PC-9 (cell line): Measurements from ENCODE around the gene TRPM4. TPM values are rescaled to one million over a fixed set of nuclear protein-coding genes. Genes with fewer than 3 reads are reported as not detected.

Source experiments
- BruUV-seq: library from RNA; stranded (reverse); fragments of 400-500 nt; replicated peaks from 2 replicates; lab custom pipeline; 2021; lab: Mats Ljungman, UMichigan
- CTCF ChIA-PET: fragments of 300-600 bp; sonication (Branson Sonifier 250); formaldehyde crosslinking; loops from one replicate; lab custom pipeline; 2022; ENCODE audit warnings: antibody characterized with exemption; lab: Charles Lee
- POLR2A ChIA-PET: fragments of 300-600 bp; sonication (Branson Sonifier 250); formaldehyde crosslinking; loops from one replicate; lab custom pipeline; 2022; ENCODE audit warnings: antibody characterized with exemption; ENCODE audit not compliant: unreplicated experiment; lab: Charles Lee
- DNase-seq, 2 experiments: peaks; one replicate each; pipeline versions ENCODE4 v3.0.0 to v3.0.0-alpha.2; 2015 to 2022; ENCODE audit warnings: mixed read lengths in 1 of 2
- H2AFZ ChIP-seq: fragments of 200-600 bp; sonication (generic); 2 replicates; pipeline ENCODE4 v1.8.1; 2017; ENCODE audit warnings: antibody characterized with exemption
- H3F3A ChIP-seq: fragments of 200-600 bp; sonication (generic); 2 replicates; pipeline ENCODE4 v1.8.1; 2017; ENCODE audit warnings: antibody characterized with exemption, mild to moderate bottlenecking, low read depth; ENCODE audit not compliant: insufficient read depth
- H3K27ac ChIP-seq: fragments of 200-600 bp; sonication (generic); 2 replicates; pipeline ENCODE4 v1.6.1; 2016; ENCODE audit warnings: mixed run types
- H3K27me3 ChIP-seq: fragments of 200-600 bp; sonication (generic); 2 replicates; pipeline ENCODE4 v1.6.1; 2016; ENCODE audit warnings: low read depth, mixed run types; ENCODE audit not compliant: insufficient read depth
- H3K36me3 ChIP-seq: fragments of 200-600 bp; sonication (generic); 2 replicates; pipeline ENCODE4 v1.6.1; 2016; ENCODE audit warnings: low read depth, mixed run types
- H3K4me1 ChIP-seq: fragments of 200-600 bp; sonication (generic); replicated peaks from 2 replicates; pipeline ENCODE4 v1.6.1; 2016; ENCODE audit warnings: mixed run types; ENCODE audit not compliant: insufficient read depth
- H3K4me2 ChIP-seq: fragments of 200-600 bp; sonication (generic); 2 replicates; pipeline ENCODE4 v1.6.1; 2017; ENCODE audit warnings: mixed run types
- H3K4me3 ChIP-seq: fragments of 200-600 bp; sonication (generic); 2 replicates; pipeline ENCODE4 v1.6.1; 2016; ENCODE audit warnings: mixed run types
- H3K79me2 ChIP-seq: fragments of 200-600 bp; sonication (generic); 2 replicates; pipeline ENCODE4 v1.6.1; 2017; ENCODE audit warnings: low read depth, mixed run types
- H3K9me2 ChIP-seq: fragments of 200-600 bp; sonication (generic); 2 replicates; pipeline ENCODE4 v1.8.1; 2017; ENCODE audit warnings: mild to moderate bottlenecking; ENCODE audit not compliant: insufficient read depth
- H3K9me3 ChIP-seq: fragments of 200-600 bp; sonication (generic); 2 replicates; pipeline ENCODE4 v1.8.1; 2016; ENCODE audit warnings: low read depth; ENCODE audit not compliant: insufficient read depth
- H4K20me1 ChIP-seq: fragments of 200-600 bp; sonication (generic); 2 replicates; pipeline ENCODE4 v1.8.1; 2017; ENCODE audit not compliant: insufficient read depth
- EZH2 ChIP-seq: fragments of 200-600 bp; sonication (generic); IDR thresholded peaks from 2 replicates; pipeline ENCODE4 v1.8.0; 2017; ENCODE audit warnings: antibody characterized with exemption, low read depth
- intact Hi-C: fragments of 100-400 bp; cut with micrococcal nuclease; formaldehyde crosslinking; loops from one replicate; pipeline ENCODE4 v1.10.0; 2022; ENCODE audit not compliant: unreplicated experiment
- total RNA-seq: library from RNA; stranded (reverse); gene quantifications from 2 replicates; pipeline ENCODE4 v1.2.3, GENCODE V29; 2021
- TF ChIP-seq, protein P1 (sequence below): fragments of 200-600 bp; sonication (generic); conservative IDR thresholded peaks from 2 replicates; pipeline ENCODE4 v1.6.1; 2017; ENCODE audit warnings: mixed run types, antibody characterized with exemption, mild to moderate bottlenecking, moderate library complexity

The TRPM4 gene
- total RNA-seq, 1 experiment from 2014 or later = 43.8 TPM

DNA sequence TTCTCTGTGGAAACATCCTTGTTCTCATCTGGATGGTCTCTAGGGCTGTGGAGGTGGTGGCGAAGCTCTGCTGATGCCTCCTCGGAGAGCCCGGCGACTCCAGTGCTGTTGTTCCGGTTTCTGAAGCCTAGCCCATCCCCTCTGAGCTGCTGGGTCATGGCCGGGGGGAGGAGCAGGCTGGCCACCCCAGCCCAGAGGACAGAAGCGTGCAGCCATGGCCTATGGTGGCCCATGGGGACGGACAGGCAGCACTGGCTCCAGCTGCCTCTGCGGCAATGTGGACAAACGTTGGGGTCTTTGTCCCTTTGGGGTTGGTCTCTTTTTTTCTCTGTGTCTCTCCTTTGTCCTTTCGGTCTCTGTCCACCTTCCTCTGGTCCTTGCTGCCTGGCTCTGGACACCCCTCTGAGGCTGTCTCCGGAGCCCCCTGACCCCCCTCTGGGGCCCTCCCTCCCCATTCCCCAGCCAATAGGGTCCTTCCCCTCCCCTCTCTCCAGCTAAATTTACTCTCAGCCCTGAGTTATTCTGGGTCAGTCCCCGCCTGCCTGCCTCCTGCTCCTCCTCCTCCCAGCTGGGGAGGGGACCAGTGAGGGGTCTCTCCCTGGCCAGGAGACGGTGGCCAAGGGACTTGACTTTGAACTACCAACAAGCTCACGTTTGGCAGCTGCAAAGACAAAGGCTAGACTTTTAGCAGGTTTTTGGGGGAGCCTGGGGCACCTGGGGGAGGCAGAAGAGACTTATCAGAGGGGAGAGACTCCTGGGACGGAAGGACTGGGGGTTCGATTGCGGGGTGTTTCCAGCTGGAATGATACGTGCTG lies 2.4 kb upstream of the TRPM4 start, which contains the start of gene HRC:
HRC (minus strand) TSS at position 392 of the 815 bp plus-strand sequence; CDS start at position 233, 159 bp downstream.
- CTCF ChIA-PET = no interaction called here
- POLR2A ChIA-PET = no interaction called here
- no peak within 1 kb of the TSS for H2AFZ ChIP-seq
- no peaks in the 10 kb centered on the region for H3K9me3 ChIP-seq
- TF ChIP-seq, protein P1, sequence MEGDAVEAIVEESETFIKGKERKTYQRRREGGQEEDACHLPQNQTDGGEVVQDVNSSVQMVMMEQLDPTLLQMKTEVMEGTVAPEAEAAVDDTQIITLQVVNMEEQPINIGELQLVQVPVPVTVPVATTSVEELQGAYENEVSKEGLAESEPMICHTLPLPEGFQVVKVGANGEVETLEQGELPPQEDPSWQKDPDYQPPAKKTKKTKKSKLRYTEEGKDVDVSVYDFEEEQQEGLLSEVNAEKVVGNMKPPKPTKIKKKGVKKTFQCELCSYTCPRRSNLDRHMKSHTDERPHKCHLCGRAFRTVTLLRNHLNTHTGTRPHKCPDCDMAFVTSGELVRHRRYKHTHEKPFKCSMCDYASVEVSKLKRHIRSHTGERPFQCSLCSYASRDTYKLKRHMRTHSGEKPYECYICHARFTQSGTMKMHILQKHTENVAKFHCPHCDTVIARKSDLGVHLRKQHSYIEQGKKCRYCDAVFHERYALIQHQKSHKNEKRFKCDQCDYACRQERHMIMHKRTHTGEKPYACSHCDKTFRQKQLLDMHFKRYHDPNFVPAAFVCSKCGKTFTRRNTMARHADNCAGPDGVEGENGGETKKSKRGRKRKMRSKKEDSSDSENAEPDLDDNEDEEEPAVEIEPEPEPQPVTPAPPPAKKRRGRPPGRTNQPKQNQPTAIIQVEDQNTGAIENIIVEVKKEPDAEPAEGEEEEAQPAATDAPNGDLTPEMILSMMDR = no peak
- no peak for TF ChIP-seq EZH2
- H3K27ac ChIP-seq = no peak within 1 kb of the TSS
- peaks cover 14% of the 10 kb centered on the region for H3K4me1 ChIP-seq
- no peaks in the 10 kb centered on the region for H3K79me2 ChIP-seq
- no peaks in the 10 kb centered on the region for H3K9me2 ChIP-seq
- peaks cover 18% of the 10 kb centered on the region; the same call in 1 of the 2 replicates for H3F3A ChIP-seq
- intact Hi-C loops = no loop called here
- no peaks in the 10 kb centered on the region for H3K27me3 ChIP-seq
- peak in 1 of 2 experiments; percentile 17 for DNase-seq
- H4K20me1 ChIP-seq = no peaks in the 10 kb centered on the region; the same call in 1 of the 2 replicates
- no peaks in the 10 kb centered on the region for H3K36me3 ChIP-seq
- BruUV-seq = no TSS peak
- H3K4me3 ChIP-seq = no peak within 1 kb of the TSS
- H3K4me2 ChIP-seq = no peak within 1 kb of the TSS

DNA sequence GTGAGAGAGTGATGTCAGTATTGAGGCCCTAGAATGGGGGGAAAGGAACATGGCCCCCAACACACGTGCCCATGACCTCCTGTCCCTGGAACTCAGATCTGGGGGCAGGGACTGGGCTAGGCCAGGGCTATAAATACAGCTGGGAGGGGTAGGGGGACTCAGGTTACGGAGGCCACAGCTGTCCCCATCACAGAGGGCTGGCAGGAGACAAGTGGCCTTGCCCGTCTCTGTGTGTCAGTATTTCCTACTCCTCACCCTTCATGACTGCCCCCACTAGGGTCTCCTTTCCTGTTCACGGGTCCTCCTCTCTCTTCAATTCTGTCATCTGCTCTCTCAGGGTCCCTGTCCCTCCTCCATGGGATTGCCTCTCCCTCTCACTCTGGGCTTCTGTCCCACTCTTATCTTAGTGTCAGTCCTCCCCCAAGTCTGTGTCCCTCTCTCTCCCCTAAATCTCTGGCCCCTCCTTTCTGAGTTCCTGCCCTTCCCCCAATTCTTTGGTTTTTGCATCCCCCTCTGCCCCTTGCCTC lies 1.7 kb upstream of the TRPM4 start:
- Histone ChIP-seq H3K27me3 (no peaks in the 10 kb centered on the region), H2AFZ (no peak overlapping the region), H3F3A (peaks cover 22% of the 10 kb centered on the region; the same call in 1 of the 2 replicates), H4K20me1 (no peaks in the 10 kb centered on the region; the same call in 1 of the 2 replicates), H3K9me2 (no peaks in the 10 kb centered on the region), H3K4me2 (no peak overlapping the region), H3K36me3 (no peaks in the 10 kb centered on the region), H3K79me2 (no peaks in the 10 kb centered on the region), H3K9me3 (no peaks in the 10 kb centered on the region), H3K27ac (no peak overlapping the region), H3K4me3 (no peak overlapping the region), H3K4me1 (peaks cover 12% of the 10 kb centered on the region)
- BruUV-seq = no TSS peak
- intact Hi-C loops = no loop called here
- TF ChIP-seq, protein P1 = no peak
- TF ChIP-seq EZH2 = no peak
- no peak for DNase-seq
- POLR2A ChIA-PET = no interaction called here
- CTCF ChIA-PET = no interaction called here

DNA sequence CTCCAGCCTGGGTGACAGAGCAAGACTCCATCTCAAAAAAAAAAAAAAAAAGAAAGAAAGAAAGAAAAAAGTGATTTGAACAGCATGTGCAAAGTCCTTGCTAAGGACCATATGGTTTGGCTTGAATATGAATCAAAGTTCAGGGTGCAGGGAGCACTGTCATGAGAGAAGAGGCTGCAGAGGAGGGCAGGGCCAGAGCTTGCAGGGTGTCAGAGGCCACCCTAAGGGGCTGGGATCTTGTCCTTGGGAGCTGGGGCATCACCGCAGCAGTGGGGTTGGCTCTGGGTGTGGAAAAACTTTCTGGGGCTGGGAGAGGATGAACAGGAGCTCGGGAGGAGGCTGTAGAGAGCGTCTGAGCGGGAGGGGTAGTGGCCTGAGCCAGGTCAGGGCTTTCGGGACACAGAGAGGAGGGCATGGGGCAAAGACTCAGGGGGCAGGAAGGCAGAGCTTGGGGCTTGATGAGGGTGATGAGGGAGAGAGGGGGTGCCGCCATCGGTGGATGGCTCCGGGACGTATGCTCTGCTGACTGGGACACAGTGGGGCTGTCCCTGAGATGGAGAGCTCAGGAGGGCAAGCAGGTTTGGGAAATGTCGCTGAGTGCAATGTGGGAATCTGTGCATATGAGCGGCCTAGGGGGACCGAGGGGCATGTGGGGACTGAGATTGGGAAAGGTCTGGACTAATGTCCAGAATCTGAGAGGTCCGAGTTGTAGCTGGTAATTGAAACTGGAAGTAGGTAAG lies 3.0 kb downstream of the TRPM4 start:
- Histone ChIP-seq H2AFZ (no peak overlapping the region), H3K27me3 (no peaks in the 10 kb centered on the region), H3K4me2 (no peak overlapping the region), H3K4me3 (no peak overlapping the region), H3K27ac (no peak overlapping the region), H3F3A (peaks cover 28% of the 10 kb centered on the region; the same call in 1 of the 2 replicates), H3K36me3 (no peaks in the 10 kb centered on the region), H3K4me1 (peaks cover 18% of the 10 kb centered on the region), H4K20me1 (peaks cover 11% of the 10 kb centered on the region), H3K9me2 (no peaks in the 10 kb centered on the region), H3K9me3 (no peaks in the 10 kb centered on the region), H3K79me2 (no peaks in the 10 kb centered on the region)
- DNase-seq = peak in 1 of 2 experiments; percentile 23
- intact Hi-C loops = no loop called here
- no peak for TF ChIP-seq EZH2
- TF ChIP-seq, protein P1 = no peak
- ChIA-PET CTCF (interaction anchor here (0.7 kb wide), 1 partner anchor 759 kb away, joined by 15 read pairs; no protein-coding TSS in a partner anchor), POLR2A (interaction anchor here (0.6 kb wide), 1 partner anchor 175 kb away, joined by 5 read pairs; no protein-coding TSS in a partner anchor)
- no TSS peak for BruUV-seq
